Epithelial cell of proximal tubule (primary cell): ENCODE measurements around the gene A4GALT. TPM values are rescaled to one million over a fixed set of nuclear protein-coding genes. Genes with fewer than 3 reads are reported as not detected.

Experiments used
- DNase-seq: peaks from one replicate; pipeline ENCODE4 v3.0.0-alpha.2; 2011; ENCODE audit warnings: low read depth
- H3K4me3 ChIP-seq: 2 replicates; pipeline ENCODE4 v1.5.1; 2011; ENCODE audit warnings: low read depth, mild to moderate bottlenecking, low read length
- CTCF ChIP-seq: conservative IDR thresholded peaks from 2 replicates; pipeline ENCODE4 v1.5.1; 2012; ENCODE audit warnings: low read depth, mild to moderate bottlenecking, low read length
- total RNA-seq: library from RNA; depleted of rRNA; stranded (reverse); fragments of >200 nt; gene quantifications from 2 replicates; pipeline ENCODE4 v1.2.3, GENCODE V29; 2015

Gene A4GALT
- total RNA-seq, 1 donor from 2014 or later: 16.2 TPM

- H3K4me3 ChIP-seq: peak overlapping the region; percentile 10
- no peak for TF ChIP-seq CTCF
- no peak for DNase-seq
Measured at GRCh38 chr22:42717197-42717928, 3.3 kb downstream of the A4GALT start.

GRCh38 chr22:42716649-42717127, 4.0 kb downstream of the A4GALT start:
- H3K4me3 ChIP-seq: peak overlapping the region; percentile 10
- DNase-seq: no peak
- TF ChIP-seq CTCF: no peak

GRCh38 chr22:42716221-42716620, 4.4 kb downstream of the A4GALT start:
- H3K4me3 ChIP-seq: peak overlapping the region; percentile 10
- TF ChIP-seq CTCF: no peak
- peak; percentile 64 for DNase-seq

GRCh38 chr22:42714768-42715390, 5.8 kb downstream of the A4GALT start:
- TF ChIP-seq CTCF: no peak
- no peak for DNase-seq
- H3K4me3 ChIP-seq: no peak overlapping the region

- DNase-seq: no peak
- TF ChIP-seq CTCF: no peak
- H3K4me3 ChIP-seq: no peak overlapping the region
Measured at GRCh38 chr22:42714308-42714707, 6.4 kb downstream of the A4GALT start.

- H3K4me3 ChIP-seq: peak overlapping the region; percentile 2
- no peak for TF ChIP-seq CTCF
- DNase-seq: peak; percentile 79
Measured at GRCh38 chr22:42711895-42712837, 8.5 kb downstream of the A4GALT start.
